BLaER1 treated with 17β-estradiol and CSF1 and Interleukin-3, amounts not matched to agents 10 nM and 100 nM (cell line): ENCODE results near the gene CD3D.

Experiments used
- H3K27ac ChIP-seq, 11 experiments: shearing (Covaris generic); formaldehyde crosslinking; 2 replicates each; pipeline ENCODE4 v1.8.1; 2022
- H3K27me3 ChIP-seq, 11 experiments: shearing (Covaris generic); formaldehyde crosslinking; 2 replicates each; pipeline ENCODE4 v1.8.1; 2022
- H3K36me3 ChIP-seq, 11 experiments: shearing (Covaris generic); formaldehyde crosslinking; 2 replicates each; pipeline ENCODE4 v1.8.1; 2022
- H3K4me1 ChIP-seq, 10 experiments: shearing (Covaris generic); formaldehyde crosslinking; 2 replicates each; pipeline ENCODE4 v1.8.1; 2022
- H3K4me2 ChIP-seq, 11 experiments: shearing (Covaris generic); formaldehyde crosslinking; 2 replicates each; pipeline ENCODE4 v1.8.1; 2022
- H3K4me3 ChIP-seq, 10 experiments: shearing (Covaris generic); formaldehyde crosslinking; 2 replicates each; pipeline ENCODE4 v1.8.1; 2022
- H3K9ac ChIP-seq, 11 experiments: shearing (Covaris generic); formaldehyde crosslinking; 2 replicates each; pipeline ENCODE4 v1.8.1; 2022
- H3K9me3 ChIP-seq, 11 experiments: shearing (Covaris generic); formaldehyde crosslinking; replicated peaks in 1 of 11; 2 replicates each; pipeline ENCODE4 v1.8.1; 2022
- H4K20me1 ChIP-seq, 11 experiments: shearing (Covaris generic); formaldehyde crosslinking; 2 replicates each; pipeline ENCODE4 v1.8.1; 2022
- Cebpa-rat ChIP-seq, 11 experiments: shearing (Covaris generic); IDR thresholded peaks; 2 replicates each; pipeline ENCODE4 v1.8.1; 2022

CD3D gene

DNA sequence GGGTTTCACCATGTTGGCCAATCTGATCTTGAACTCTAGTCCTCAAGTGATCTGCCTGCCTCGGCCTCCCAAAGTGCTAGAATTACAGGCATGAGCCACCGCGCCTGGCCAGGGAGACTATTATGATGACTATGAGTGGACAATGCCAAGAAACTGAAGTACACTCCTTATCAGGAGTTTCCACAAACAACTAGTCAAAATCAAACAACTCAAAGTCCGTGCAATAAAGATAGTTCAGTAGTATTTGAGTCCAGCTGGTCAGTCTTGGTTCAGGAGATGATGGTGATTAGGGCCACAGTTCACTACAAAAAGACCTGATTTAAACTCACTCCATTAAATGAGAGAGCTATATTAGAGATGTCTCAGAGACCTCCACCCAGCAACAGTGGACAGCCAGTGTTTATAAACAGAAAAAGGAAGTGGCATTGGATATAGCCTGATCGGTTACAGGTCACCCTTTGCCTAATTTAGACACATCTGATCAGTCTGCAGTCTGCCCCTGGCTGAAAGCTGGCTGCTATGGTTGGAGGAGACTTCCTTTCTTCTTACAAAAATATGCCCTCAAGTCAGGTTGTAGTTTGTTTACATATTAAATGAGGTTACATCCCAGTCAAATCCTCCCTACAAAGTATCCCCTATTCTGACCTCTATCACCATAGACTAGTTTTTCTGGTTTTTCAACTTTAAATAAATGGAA is 21.0 kb downstream of the CD3D start:
- Histone ChIP-seq H4K20me1 (no peaks in the 10 kb centered on the region), H3K4me3 (no peak overlapping the region), H3K27ac (peak overlapping the region in 5 of 11 experiments; percentile 15 to 42 (median 34); a peak in 7 of 22 replicates), H3K36me3 (no peaks in the 10 kb centered on the region), H3K9ac (peak overlapping the region in 1 of 11 experiments; percentile 5; a peak in 1 of 22 replicates), H3K4me2 (peak overlapping the region; percentile 16 to 95 (median 52); a peak in 21 of 22 replicates), H3K4me1 (peaks cover 48 to 66% (median 58%) of the 10 kb centered on the region in 10 experiments), H3K27me3 (no peaks in the 10 kb centered on the region), H3K9me3 (peaks cover 0 to 5% (median 0%) of the 10 kb centered on the region in 11 experiments; a peak in 2 of 22 replicates)
- no peak for TF ChIP-seq Cebpa-rat (IDR thresholded peaks at IDR 0.05)

DNA sequence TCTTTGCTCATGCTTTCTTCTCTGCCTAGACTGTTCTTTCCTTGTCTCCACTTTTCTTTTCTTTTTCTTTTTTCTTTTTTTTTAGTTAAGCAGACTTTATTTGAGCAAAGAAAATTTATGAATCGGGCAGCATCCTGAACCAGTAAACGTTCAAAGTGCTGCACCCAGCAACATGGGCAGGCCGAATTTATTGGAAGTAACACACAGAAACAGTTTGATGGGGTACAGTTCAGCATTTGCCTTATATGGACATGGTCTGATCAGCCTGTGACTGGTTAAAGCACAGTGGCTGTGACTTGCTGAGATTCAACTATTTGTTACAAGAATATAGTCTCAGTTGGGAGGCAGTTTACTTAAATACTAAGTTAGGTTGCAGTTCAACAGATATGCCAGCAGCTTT is 22.0 kb downstream of the CD3D start:
- no peak overlapping the region for H3K9ac ChIP-seq
- no peaks in the 10 kb centered on the region for H3K36me3 ChIP-seq
- peak overlapping the region in 1 of 11 experiments; percentile 87; a peak in 1 of 22 replicates for H3K27ac ChIP-seq
- no peak overlapping the region for H3K4me3 ChIP-seq
- H3K27me3 ChIP-seq, result no peaks in the 10 kb centered on the region
- H3K9me3 ChIP-seq, result peaks cover 0 to 5% (median 0%) of the 10 kb centered on the region in 11 experiments; a peak in 2 of 22 replicates
- H3K4me1 ChIP-seq, result peaks cover 58 to 77% (median 68%) of the 10 kb centered on the region in 10 experiments
- H3K4me2 ChIP-seq, result peak overlapping the region in 6 of 11 experiments; percentile 83 to 95 (median 88); a peak in 12 of 22 replicates
- TF ChIP-seq Cebpa-rat (IDR thresholded peaks at IDR 0.05), result no peak
- no peaks in the 10 kb centered on the region for H4K20me1 ChIP-seq

DNA sequence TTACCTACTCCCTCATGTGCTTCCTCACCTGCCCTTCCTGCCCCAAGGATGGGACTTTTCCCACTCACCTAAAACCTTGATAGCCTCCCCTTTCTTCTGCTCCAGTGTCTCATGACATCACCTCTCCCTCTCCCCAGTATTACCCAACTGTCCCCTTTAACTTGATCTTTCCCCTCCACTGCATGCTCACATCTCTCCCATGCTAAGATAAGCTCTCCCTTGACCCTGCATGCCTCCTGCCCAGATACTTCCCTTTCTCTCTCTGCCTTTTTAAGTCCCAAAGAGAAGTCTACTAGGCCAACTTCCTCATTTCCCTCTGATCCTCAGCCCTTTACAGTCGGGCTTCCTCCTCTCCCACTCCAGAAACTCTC is 23.2 kb downstream of the CD3D start:
- no peak for TF ChIP-seq Cebpa-rat (IDR thresholded peaks at IDR 0.05)
- Histone ChIP-seq H3K27me3 (no peaks in the 10 kb centered on the region), H3K4me3 (no peak overlapping the region), H3K27ac (peak overlapping the region in 10 of 11 experiments; percentile 5 to 88 (median 62); a peak in 18 of 22 replicates), H3K9me3 (peaks cover 0 to 5% (median 0%) of the 10 kb centered on the region in 11 experiments; a peak in 2 of 22 replicates), H4K20me1 (no peaks in the 10 kb centered on the region), H3K36me3 (no peaks in the 10 kb centered on the region), H3K9ac (peak overlapping the region in 7 of 11 experiments; percentile 14 to 49 (median 26); a peak in 8 of 22 replicates), H3K4me1 (peaks cover 70 to 89% (median 80%) of the 10 kb centered on the region in 10 experiments), H3K4me2 (peak overlapping the region; percentile 80 to 95 (median 86))

- no peaks in the 10 kb centered on the region for H3K36me3 ChIP-seq
- no peak overlapping the region for H3K4me3 ChIP-seq
- peaks cover 0 to 5% (median 0%) of the 10 kb centered on the region in 11 experiments; a peak in 2 of 22 replicates for H3K9me3 ChIP-seq
- no peaks in the 10 kb centered on the region for H4K20me1 ChIP-seq
- peak overlapping the region; percentile 80 to 95 (median 86) for H3K4me2 ChIP-seq
- peaks cover 76 to 94% (median 86%) of the 10 kb centered on the region in 10 experiments for H3K4me1 ChIP-seq
- H3K27me3 ChIP-seq, result no peaks in the 10 kb centered on the region
- peak overlapping the region in 7 of 11 experiments; percentile 14 to 41 (median 26); a peak in 7 of 22 replicates for H3K9ac ChIP-seq
- TF ChIP-seq Cebpa-rat (IDR thresholded peaks at IDR 0.05), result no peak
- peak overlapping the region in 10 of 11 experiments; percentile 5 to 88 (median 58); a peak in 18 of 22 replicates for H3K27ac ChIP-seq
These were observed 23.7 kb downstream of the CD3D start for GRCh38 chr11:118318581-118319336.

- no peak overlapping the region for H3K4me3 ChIP-seq
- H3K27me3 ChIP-seq, result no peaks in the 10 kb centered on the region
- H3K9me3 ChIP-seq, result peaks cover 0 to 5% (median 0%) of the 10 kb centered on the region in 11 experiments; a peak in 2 of 22 replicates
- H3K36me3 ChIP-seq, result no peaks in the 10 kb centered on the region
- peaks cover 82 to 100% (median 91%) of the 10 kb centered on the region in 10 experiments for H3K4me1 ChIP-seq
- peak overlapping the region; percentile 80 to 95 (median 86) for H3K4me2 ChIP-seq
- H3K27ac ChIP-seq, result peak overlapping the region in 6 of 11 experiments; percentile 57 to 88 (median 80); a peak in 10 of 22 replicates
- no peak overlapping the region; a peak in 1 of 22 replicates for H3K9ac ChIP-seq
- no peak for TF ChIP-seq Cebpa-rat (IDR thresholded peaks at IDR 0.05)
- no peaks in the 10 kb centered on the region for H4K20me1 ChIP-seq
These were observed 24.4 kb downstream of the CD3D start for GRCh38 chr11:118318124-118318523.

DNA sequence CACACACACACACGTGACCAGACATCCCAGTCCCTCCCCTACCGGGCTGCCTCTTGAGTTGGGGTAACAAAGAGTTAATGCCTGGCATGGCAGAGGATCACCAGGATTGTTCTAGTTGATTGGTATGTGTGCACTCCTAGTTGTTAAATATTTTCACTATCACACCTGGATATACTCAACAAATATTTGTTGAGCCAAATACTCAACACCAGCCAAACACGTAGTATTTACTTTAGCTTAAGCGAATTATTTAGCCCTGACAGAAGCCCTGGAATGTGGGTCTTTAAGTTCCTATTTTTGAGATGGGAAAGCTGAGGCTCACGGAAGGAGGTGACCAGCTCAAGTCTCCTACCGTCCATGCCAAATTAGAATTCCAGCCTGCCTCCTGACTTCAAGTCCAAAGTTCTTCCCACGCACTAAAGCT is 27.5 kb downstream of the CD3D start:
- H3K4me2 ChIP-seq, result peak overlapping the region; percentile 80 to 95 (median 86)
- no peaks in the 10 kb centered on the region for H3K36me3 ChIP-seq
- H3K4me1 ChIP-seq, result peaks cover 69 to 81% (median 78%) of the 10 kb centered on the region in 10 experiments
- H3K9me3 ChIP-seq, result 0 out of 22 replicates have a peak, but pooled peaks cover 0 to 3% (median 0%) of the 10 kb centered on the region in 11 experiments
- peak overlapping the region in 10 of 11 experiments; percentile 2 to 89 (median 85); a peak in 18 of 22 replicates for H3K27ac ChIP-seq
- no peaks in the 10 kb centered on the region for H4K20me1 ChIP-seq
- no peaks in the 10 kb centered on the region for H3K27me3 ChIP-seq
- TF ChIP-seq Cebpa-rat (IDR thresholded peaks at IDR 0.05), result no peak
- H3K4me3 ChIP-seq, result peak overlapping the region in 2 of 10 experiments; percentile 22 to 54; a peak in 1 of 20 replicates
- peak overlapping the region in 8 of 11 experiments; percentile 65 to 79 (median 73); a peak in 13 of 22 replicates for H3K9ac ChIP-seq

DNA sequence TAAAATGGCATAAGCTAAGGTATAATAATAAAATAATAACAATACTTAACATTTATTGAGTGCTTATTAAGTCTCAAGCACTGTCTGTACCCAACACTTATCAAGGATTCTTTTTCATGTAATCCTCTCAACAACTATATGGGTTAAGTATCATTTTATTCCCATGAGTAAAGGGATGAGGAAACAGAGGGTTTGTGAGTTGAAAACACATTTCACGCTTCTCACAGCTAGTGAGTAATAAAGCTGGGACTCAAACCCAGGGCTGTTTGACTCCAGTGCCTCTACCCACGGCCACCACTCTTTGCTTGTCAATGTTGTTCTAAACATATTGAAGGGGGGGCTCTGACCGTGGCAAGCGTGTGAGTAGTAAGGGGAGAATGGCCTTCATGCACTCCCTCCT is 29.3 kb downstream of the CD3D start:
- Histone ChIP-seq H3K9ac (peak overlapping the region in 4 of 11 experiments; percentile 8 to 48 (median 16); a peak in 3 of 22 replicates), H3K36me3 (no peaks in the 10 kb centered on the region), H3K4me1 (peaks cover 51 to 63% (median 61%) of the 10 kb centered on the region in 10 experiments), H3K27ac (peak overlapping the region in 7 of 11 experiments; percentile 42 to 88 (median 71); a peak in 10 of 22 replicates), H3K4me2 (peak overlapping the region in 9 of 11 experiments; percentile 68 to 95 (median 86); a peak in 18 of 22 replicates), H3K9me3 (0 out of 22 replicates have a peak, but pooled peaks cover 0 to 3% (median 0%) of the 10 kb centered on the region in 11 experiments), H3K4me3 (no peak overlapping the region), H3K27me3 (no peaks in the 10 kb centered on the region), H4K20me1 (no peaks in the 10 kb centered on the region)
- TF ChIP-seq Cebpa-rat (IDR thresholded peaks at IDR 0.05), result no peak

- Histone ChIP-seq H3K9ac (no peak overlapping the region), H3K36me3 (no peaks in the 10 kb centered on the region), H3K4me3 (no peak overlapping the region), H3K4me1 (peaks cover 47 to 58% (median 54%) of the 10 kb centered on the region in 10 experiments), H3K27me3 (no peaks in the 10 kb centered on the region), H4K20me1 (no peaks in the 10 kb centered on the region), H3K27ac (no peak overlapping the region), H3K9me3 (0 out of 22 replicates have a peak, but pooled peaks cover 0 to 3% (median 0%) of the 10 kb centered on the region in 11 experiments), H3K4me2 (peak overlapping the region in 9 of 11 experiments; percentile 68 to 95 (median 86); a peak in 12 of 22 replicates)
- no peak for TF ChIP-seq Cebpa-rat (IDR thresholded peaks at IDR 0.05)
These were observed 30.2 kb downstream of the CD3D start for GRCh38 chr11:118312328-118312727.
